Measurements from ENCODE around the gene MEIKIN. TPM values are rescaled to one million over a fixed set of nuclear protein-coding genes. Genes with fewer than 3 reads are reported as not detected.

MEIKIN gene
- total RNA-seq, 1 experiment from 2014 or later, result not detected

DNA sequence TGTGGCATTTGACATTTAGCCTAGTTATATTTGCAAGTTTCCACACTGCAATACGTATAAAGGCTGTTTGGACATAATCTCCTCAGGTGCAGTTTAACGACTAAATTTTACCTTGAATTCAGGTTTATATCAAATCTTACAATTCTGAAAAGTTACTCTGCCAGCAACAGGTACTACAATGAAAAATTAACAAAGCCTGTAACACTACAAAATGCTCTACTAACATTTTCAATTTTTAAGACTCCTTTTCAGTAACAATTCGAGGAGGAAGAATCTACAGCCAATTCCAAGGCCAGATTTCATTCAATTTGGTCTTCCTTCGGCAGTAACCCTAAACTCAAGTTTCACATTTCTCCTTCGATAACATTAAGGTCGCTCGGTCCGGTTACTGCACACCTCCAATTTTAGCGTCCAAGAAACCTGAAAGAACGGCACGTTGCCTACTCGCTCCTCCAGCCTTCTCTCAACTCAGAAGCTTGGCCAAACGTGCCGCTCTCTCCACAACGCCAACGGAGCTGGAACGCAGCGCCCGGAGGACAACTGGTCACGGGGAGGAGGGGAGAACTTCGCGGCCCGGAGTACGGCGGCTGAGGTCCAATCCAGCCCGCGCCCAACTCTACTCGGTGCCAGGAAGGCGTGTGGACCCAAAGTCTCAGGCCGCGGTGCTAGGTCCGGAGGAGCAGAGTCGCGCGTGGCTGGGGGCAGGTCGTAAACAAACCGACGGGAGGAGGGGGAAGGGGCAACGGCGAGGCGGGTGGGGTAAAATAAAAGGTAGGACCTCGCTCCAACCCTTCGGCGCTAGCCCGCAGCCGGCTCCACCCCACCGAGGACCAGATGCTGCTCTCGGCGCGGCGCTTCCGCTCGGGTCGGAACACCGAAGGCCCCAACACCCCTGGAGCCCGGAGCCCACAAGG, 149.3 kb downstream of the MEIKIN start:
- H3K79me1 ChIP-seq (ENCODE audit: insufficient read depth, low read depth, low read length, poor library complexity, severe bottlenecking), result peaks cover 3% of the 10 kb centered on the region
- no peak overlapping the region for H3K23ac ChIP-seq (ENCODE audit: insufficient read length, low read depth, low read length)
- peaks cover 6% of the 10 kb centered on the region for H3K23me2 ChIP-seq (ENCODE audit: insufficient read length, low read depth, low read length, poor library complexity, severe bottlenecking)
- no peak overlapping the region for H3K4ac ChIP-seq (ENCODE audit: low read depth, low read length)
- no peak overlapping the region for H2BK12ac ChIP-seq (ENCODE audit: insufficient read length, low read depth, low read length)
- DNase-seq, result peak; percentile 46
- no peak overlapping the region for H2BK20ac ChIP-seq (ENCODE audit: low read depth, low read length, poor library complexity, severe bottlenecking)
- H2BK5ac ChIP-seq (ENCODE audit: insufficient read length, low read length), result no peak overlapping the region
- no peak overlapping the region for H4K8ac ChIP-seq (replicated peaks; ENCODE audit: insufficient read length, low read depth, low read length)
- no peaks in the 10 kb centered on the region for H4K20me1 ChIP-seq (ENCODE audit: control insufficient read depth, insufficient read depth, insufficient read length)
- Mint-ChIP-seq H3K27me3 (ENCODE audit: low read depth) (peaks cover 12% of the 10 kb centered on the region), H3K36me3 (ENCODE audit: insufficient read depth in 1 of 3, low read depth in 3 of 3) (peaks cover 0 to 4% (median 0%) of the 10 kb centered on the region in 3 experiments; a peak in 1 of 7 replicates), H3K4me1 (peaks cover 14 to 18% of the 10 kb centered on the region in 2 experiments), H3K27ac (peak overlapping the region; percentile 25 to 93 (median 91); a peak in 5 of 7 replicates), H3K4me3 (peak overlapping the region; percentile 90 to 98), H3K9me3 (no peaks in the 10 kb centered on the region)
- no peaks in the 10 kb centered on the region for H3K4me1 ChIP-seq (ENCODE audit: insufficient read depth, low read length)
- H4K5ac ChIP-seq (ENCODE audit: insufficient read length, low read depth, low read length), result no peak overlapping the region
- H3K79me2 ChIP-seq (ENCODE audit: insufficient read depth, low read length), result no peaks in the 10 kb centered on the region; the same call in 1 of the 2 replicates
- WGBS (ENCODE audit: extremely low coverage, insufficient read length, low lambda C conversion rate), result no CpG with 5 or more reads among the region's 56 CpGs
- no peaks in the 10 kb centered on the region for H3K9me3 ChIP-seq (ENCODE audit: control insufficient read depth, low read depth, low read length)
- H3K4me2 ChIP-seq (ENCODE audit: insufficient read depth, insufficient read length, low read length), result peak overlapping the region; percentile 92
- H3K27me3 ChIP-seq (ENCODE audit: insufficient read depth, low read length), result no peaks in the 10 kb centered on the region
- H3K14ac ChIP-seq (ENCODE audit: insufficient read depth, low read length), result peak overlapping the region; percentile 79
- H2AFZ ChIP-seq (ENCODE audit: low read length), result no peak overlapping the region
- no peak overlapping the region for H2BK120ac ChIP-seq (ENCODE audit: low read depth, low read length, poor library complexity, severe bottlenecking)
- H3K18ac ChIP-seq (ENCODE audit: insufficient read length, low read depth, low read length), result peak overlapping the region; percentile 63
- no peak overlapping the region for H3K56ac ChIP-seq (ENCODE audit: insufficient read length, low read depth, low read length)
- no peak overlapping the region for H3K27ac ChIP-seq (ENCODE audit: insufficient read length, low read depth, low read length)
- no peak overlapping the region for H2BK15ac ChIP-seq (ENCODE audit: low read depth, low read length)
- H3K9ac ChIP-seq (ENCODE audit: extremely low read depth, insufficient read length, low read length), result peak overlapping the region; percentile 90
- H3T11ph ChIP-seq (ENCODE audit: low read length), result no peak overlapping the region
- H2AK5ac ChIP-seq (ENCODE audit: insufficient read length, low read length), result no peak overlapping the region
- TF ChIP-seq, protein P1, sequence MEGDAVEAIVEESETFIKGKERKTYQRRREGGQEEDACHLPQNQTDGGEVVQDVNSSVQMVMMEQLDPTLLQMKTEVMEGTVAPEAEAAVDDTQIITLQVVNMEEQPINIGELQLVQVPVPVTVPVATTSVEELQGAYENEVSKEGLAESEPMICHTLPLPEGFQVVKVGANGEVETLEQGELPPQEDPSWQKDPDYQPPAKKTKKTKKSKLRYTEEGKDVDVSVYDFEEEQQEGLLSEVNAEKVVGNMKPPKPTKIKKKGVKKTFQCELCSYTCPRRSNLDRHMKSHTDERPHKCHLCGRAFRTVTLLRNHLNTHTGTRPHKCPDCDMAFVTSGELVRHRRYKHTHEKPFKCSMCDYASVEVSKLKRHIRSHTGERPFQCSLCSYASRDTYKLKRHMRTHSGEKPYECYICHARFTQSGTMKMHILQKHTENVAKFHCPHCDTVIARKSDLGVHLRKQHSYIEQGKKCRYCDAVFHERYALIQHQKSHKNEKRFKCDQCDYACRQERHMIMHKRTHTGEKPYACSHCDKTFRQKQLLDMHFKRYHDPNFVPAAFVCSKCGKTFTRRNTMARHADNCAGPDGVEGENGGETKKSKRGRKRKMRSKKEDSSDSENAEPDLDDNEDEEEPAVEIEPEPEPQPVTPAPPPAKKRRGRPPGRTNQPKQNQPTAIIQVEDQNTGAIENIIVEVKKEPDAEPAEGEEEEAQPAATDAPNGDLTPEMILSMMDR (conservative IDR thresholded peaks at IDR 0.05), result no peak
- H4K91ac ChIP-seq (ENCODE audit: insufficient read length, low read depth, low read length), result no peak overlapping the region

Measured in H9 (cell line).